ENCODE measurements around the gene GPC5.

GPC5 gene

DNA sequence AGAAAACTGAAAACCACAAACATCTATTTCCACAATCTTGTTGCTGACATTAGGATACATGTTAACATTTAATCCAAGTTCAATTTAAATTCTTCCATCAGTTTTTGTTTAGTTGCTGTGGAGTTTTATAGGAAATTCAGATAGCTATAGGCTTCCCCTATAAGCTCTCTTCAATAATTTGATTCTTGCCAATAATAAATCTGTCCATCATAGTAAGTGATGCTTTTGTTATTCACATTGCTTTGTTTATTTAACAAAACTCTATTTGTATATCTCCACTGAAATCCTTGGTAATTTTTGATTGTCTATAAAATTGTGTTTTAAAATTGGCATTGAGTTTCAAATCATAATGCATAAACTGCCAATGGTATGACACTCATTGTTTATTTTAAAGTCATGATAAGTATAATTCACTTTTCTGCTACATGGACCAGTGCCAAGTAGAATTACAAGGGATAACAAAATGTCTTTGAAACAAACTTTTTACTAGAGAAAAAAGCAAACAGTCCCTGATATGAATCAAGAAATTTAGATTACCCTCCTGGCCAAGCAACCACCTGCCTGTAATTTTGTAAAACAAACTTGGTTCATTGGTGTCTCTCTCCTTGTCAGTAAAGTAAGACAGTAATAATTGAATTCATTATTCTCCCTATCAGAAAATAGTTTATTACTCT, 1250.9 kb downstream of the GPC5 start:
- TF ChIP-seq POLR2AphosphoS5 (IDR thresholded peaks at IDR 0.05; ENCODE audit: low read depth, low read length) (no peak), TAF1 (IDR thresholded peaks at IDR 0.05; ENCODE audit: borderline replicate concordance, insufficient read depth, low read length) (no peak), SIN3A (IDR thresholded peaks at IDR 0.05; ENCODE audit: borderline replicate concordance, insufficient read depth, low read length) (no peak)

DNA sequence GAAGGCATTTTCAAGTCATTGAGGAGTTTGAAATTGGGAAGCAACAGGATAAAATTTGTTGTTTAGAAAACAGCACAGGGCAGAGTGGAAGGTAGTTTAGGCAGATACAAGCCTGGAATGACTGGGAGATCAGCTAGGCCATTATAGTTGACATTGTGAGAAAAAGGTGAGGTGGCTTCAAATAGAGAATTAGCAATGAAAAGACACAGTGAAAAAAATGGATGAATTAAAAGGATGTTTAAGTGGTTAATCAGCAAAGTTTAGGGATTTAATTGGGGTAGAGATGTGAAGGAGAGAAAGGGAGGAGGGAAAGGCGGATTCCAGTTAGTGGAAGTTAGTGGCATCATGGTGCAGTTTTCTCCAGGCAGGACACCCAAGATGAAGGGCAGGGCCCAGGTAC, 1257.7 kb downstream of the GPC5 start:
- TF ChIP-seq, protein P1, sequence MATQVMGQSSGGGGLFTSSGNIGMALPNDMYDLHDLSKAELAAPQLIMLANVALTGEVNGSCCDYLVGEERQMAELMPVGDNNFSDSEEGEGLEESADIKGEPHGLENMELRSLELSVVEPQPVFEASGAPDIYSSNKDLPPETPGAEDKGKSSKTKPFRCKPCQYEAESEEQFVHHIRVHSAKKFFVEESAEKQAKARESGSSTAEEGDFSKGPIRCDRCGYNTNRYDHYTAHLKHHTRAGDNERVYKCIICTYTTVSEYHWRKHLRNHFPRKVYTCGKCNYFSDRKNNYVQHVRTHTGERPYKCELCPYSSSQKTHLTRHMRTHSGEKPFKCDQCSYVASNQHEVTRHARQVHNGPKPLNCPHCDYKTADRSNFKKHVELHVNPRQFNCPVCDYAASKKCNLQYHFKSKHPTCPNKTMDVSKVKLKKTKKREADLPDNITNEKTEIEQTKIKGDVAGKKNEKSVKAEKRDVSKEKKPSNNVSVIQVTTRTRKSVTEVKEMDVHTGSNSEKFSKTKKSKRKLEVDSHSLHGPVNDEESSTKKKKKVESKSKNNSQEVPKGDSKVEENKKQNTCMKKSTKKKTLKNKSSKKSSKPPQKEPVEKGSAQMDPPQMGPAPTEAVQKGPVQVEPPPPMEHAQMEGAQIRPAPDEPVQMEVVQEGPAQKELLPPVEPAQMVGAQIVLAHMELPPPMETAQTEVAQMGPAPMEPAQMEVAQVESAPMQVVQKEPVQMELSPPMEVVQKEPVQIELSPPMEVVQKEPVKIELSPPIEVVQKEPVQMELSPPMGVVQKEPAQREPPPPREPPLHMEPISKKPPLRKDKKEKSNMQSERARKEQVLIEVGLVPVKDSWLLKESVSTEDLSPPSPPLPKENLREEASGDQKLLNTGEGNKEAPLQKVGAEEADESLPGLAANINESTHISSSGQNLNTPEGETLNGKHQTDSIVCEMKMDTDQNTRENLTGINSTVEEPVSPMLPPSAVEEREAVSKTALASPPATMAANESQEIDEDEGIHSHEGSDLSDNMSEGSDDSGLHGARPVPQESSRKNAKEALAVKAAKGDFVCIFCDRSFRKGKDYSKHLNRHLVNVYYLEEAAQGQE (IDR thresholded peaks at IDR 0.05; ENCODE audit: insufficient read depth in 1 of 2, low read depth in 2 of 2, low read length in 2 of 2), result no peak
- TF ChIP-seq SIN3A (IDR thresholded peaks at IDR 0.05; ENCODE audit: borderline replicate concordance, insufficient read depth, low read length) (no peak), FOXP2 (optimal IDR thresholded peaks at IDR 0.05; ENCODE audit: borderline replicate concordance, extremely low read depth, extremely low read length, insufficient read depth) (no peak)

DNA sequence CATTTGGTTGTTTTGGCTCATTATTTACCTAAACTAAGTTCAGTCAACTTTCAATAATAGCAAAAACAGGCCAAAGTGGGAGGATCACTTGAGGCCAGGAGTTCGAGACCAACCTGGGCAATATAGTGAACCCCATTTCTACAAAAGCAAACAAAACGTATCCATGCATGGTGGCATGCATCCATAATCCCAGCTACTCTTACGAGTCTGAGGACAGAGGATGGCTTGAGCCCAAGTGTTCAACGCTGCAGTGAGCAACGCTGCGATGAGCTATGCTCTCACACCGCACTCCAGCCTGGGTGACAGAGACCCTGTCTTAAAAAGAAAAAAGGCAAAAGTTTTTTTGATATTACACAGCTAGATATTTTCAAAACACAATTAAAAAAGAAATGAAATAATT, 1258.2 kb downstream of the GPC5 start:
- TF ChIP-seq POLR2AphosphoS5 (IDR thresholded peaks at IDR 0.05; ENCODE audit: low read depth, low read length) (no peak), TAF1 (IDR thresholded peaks at IDR 0.05; ENCODE audit: borderline replicate concordance, insufficient read depth, low read length) (no peak)

DNA sequence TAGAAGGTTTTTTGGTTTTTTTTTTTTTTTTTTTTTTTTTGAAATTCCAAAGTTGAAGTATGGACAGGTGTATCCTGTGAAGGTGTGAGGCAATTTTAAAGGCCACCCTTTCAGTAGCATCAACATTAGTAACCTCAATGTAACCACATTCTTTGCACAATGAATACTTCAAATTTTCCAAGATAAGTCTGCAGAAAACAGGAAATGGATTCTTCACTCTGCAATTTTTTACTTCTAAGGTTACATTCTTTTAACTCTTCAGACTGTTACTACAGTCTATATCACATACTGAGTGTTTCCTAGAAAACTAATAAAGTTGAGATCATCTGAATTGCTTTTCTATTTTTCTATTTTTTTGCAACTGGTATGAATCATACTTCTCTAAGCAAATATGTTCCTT, 1259.1 kb downstream of the GPC5 start:
- TF ChIP-seq POLR2AphosphoS5 (IDR thresholded peaks at IDR 0.05; ENCODE audit: low read depth, low read length), result no peak
- TF ChIP-seq, protein P1 (IDR thresholded peaks at IDR 0.05; ENCODE audit: insufficient read depth in 1 of 2, low read depth in 2 of 2, low read length in 2 of 2), result no peak

DNA sequence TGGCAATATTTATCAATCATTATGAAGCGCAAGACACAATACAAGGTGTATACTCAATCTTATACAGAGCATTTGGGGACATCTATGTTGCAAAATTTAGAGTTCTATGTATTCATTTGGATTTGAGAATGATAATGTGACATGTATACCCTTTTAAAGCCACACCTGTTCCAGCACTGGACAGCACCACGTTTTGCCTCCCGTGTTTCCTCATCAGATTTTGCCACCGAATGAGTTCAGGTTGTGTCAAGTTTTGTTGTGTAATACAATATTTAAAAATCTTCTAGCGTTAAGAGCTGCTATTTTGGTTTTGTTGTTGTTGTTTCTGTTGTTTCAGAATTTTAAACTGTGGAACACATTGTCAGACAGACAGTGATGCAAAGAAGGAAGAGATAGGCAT, 1259.9 kb downstream of the GPC5 start:
- TF ChIP-seq FOXP2 (optimal IDR thresholded peaks at IDR 0.05; ENCODE audit: borderline replicate concordance, extremely low read depth, extremely low read length, insufficient read depth) (no peak), TAF1 (IDR thresholded peaks at IDR 0.05; ENCODE audit: borderline replicate concordance, insufficient read depth, low read length) (no peak), SIN3A (IDR thresholded peaks at IDR 0.05; ENCODE audit: borderline replicate concordance, insufficient read depth, low read length) (no peak), POLR2AphosphoS5 (IDR thresholded peaks at IDR 0.05; ENCODE audit: low read depth, low read length) (no peak)
- TF ChIP-seq, protein P1 (IDR thresholded peaks at IDR 0.05; ENCODE audit: insufficient read depth in 1 of 2, low read depth in 2 of 2, low read length in 2 of 2), result peak in 1 of 2 experiments; percentile 65; a peak in 1 of 4 replicates

DNA sequence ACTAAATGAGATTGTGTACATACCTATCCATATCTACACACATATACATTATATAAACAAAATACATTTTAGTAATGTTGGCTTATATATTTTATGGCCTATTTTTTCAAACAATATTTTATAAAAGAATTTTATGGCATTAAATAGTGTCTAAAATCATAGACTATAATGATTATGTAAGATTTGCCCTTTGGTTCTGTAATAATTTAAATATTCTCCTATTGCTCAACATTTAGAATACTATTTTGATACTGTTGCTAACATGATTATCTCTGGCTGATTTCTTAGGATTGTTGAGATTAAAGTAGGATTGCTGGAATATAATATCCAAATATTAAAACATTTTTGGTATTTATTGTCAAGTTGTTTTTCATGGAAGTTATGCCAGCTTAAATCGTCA, 1263.0 kb downstream of the GPC5 start:
- no peak for TF ChIP-seq FOXP2 (optimal IDR thresholded peaks at IDR 0.05; ENCODE audit: borderline replicate concordance, extremely low read depth, extremely low read length, insufficient read depth)
- TF ChIP-seq POLR2AphosphoS5 (IDR thresholded peaks at IDR 0.05; ENCODE audit: low read depth, low read length), result no peak
- no peak for TF ChIP-seq TAF1 (IDR thresholded peaks at IDR 0.05; ENCODE audit: borderline replicate concordance, insufficient read depth, low read length)
- TF ChIP-seq, protein P1 (IDR thresholded peaks at IDR 0.05; ENCODE audit: insufficient read depth in 1 of 2, low read depth in 2 of 2, low read length in 2 of 2), result no peak
- no peak for TF ChIP-seq SIN3A (IDR thresholded peaks at IDR 0.05; ENCODE audit: borderline replicate concordance, insufficient read depth, low read length)

Data from PFSK-1 (cell line).